Left lung (tissue), 10 donors: ENCODE results near the gene ULK4. TPM values are rescaled to one million over a fixed set of nuclear protein-coding genes. Genes with fewer than 3 reads are reported as not detected.
"Not testable (repeated sequence)": the region's sequence is repeated elsewhere in the genome, so short reads cannot be mapped to it uniquely, and the experiment has no call there.

Experiments used
- ATAC-seq: fragments of 200-7000 bp; cut with Tn5 transposase; one replicate; pipeline ENCODE4 v1.9.1; 2020; ENCODE audit warnings: moderate library complexity
- DNase-seq, 4 donors: peaks; one replicate each; pipeline ENCODE4 v3.0.0-alpha.2; 2013 to 2020
- H3K27ac ChIP-seq, 2 donors: fragments of 200-600 bp; sonication (generic) in 1 of 2; one replicate each; pipeline versions ENCODE4 v1.5.0 to v1.8.0; 2020 to 2021
- H3K27me3 ChIP-seq, 2 donors: fragments of 200-600 bp; sonication (generic) in 1 of 2; one replicate each; pipeline versions ENCODE4 v1.5.0 to v1.8.0; 2020 to 2021
- H3K36me3 ChIP-seq, 2 donors: fragments of 200-600 bp; sonication (generic) in 1 of 2; one replicate each; pipeline versions ENCODE4 v1.5.0 to v1.8.0; 2020 to 2021
- H3K4me1 ChIP-seq, 2 donors: fragments of 200-600 bp; one replicate each; pipeline ENCODE4 v1.8.0; 2021
- H3K4me3 ChIP-seq, 2 donors: fragments of 200-600 bp; sonication (generic) in 1 of 2; one replicate each; pipeline versions ENCODE4 v1.5.0 to v1.8.0; 2020 to 2021; ENCODE audit warnings: mild to moderate bottlenecking in 1 of 2
- H3K9me3 ChIP-seq, 2 donors: fragments of 200-600 bp; sonication (generic) in 1 of 2; one replicate each; pipeline versions ENCODE4 v1.5.0 to v1.8.0; 2020 to 2021
- CTCF ChIP-seq, 2 donors: fragments of 200-600 bp; sonication (generic) in 1 of 2; IDR thresholded peaks; one replicate each; pipeline versions ENCODE4 v1.5.0 to v1.8.0; 2021; ENCODE audit warnings: antibody characterized with exemption in 2 of 2
- intact Hi-C, 2 donors: fragments of 100-400 bp; cut with DNase I; formaldehyde crosslinking; loops; one replicate each; pipeline versions ENCODE4 v1.11.2 to v1.14.2; 2022
- polyA plus RNA-seq, 6 donors: library from polyadenylated mRNA; unstranded; fragments of 120-200 nt; gene quantifications; one replicate each; pipeline ENCODE4 v1.2.1, GENCODE V29; 2013; ENCODE audit not compliant: insufficient read length in 6 of 6
- total RNA-seq, 2 donors: library from RNA; stranded (reverse); fragmentation: NEBNext Ultra II Directional; extraction: Animal tissue kit (Norgen Biotek cat#: 25700); gene quantifications; one replicate each; pipeline ENCODE4 v1.2.1, GENCODE V29; 2021
- donor health status: DM: no; HTN: yes; CAD: no.
- donor health status: DM: no; HTN: no; CAD: no.

The ULK4 gene
- total and polyA plus RNA-seq, 8 donors = 3.9 to 12.1 (median 5.6) TPM

DNA sequence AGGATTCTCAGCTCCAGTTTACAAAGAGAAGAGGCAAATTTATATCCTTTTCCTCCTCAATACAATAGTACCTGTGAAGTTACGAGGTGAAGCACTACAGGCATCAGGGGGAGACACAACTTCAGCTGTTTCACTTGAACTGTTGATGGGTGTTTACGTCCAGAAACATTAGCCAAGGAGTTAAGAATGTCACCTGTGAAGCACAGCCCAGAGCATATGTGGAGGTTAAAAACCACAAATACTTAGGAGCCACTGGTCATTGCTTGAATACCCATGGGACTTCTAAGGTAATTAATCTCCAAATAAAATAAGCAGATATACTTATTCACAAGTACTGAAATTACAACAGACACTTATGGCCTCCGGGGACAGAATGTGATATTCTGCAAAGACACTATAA, 246.5 kb downstream of the ULK4 start:
- Histone ChIP-seq H3K36me3 (no peaks in the 10 kb centered on the region), H3K27ac (no peak overlapping the region), H3K4me1 (no peaks in the 10 kb centered on the region), H3K9me3 (no peaks in the 10 kb centered on the region), H3K27me3 (no peaks in the 10 kb centered on the region), H3K4me3 (no peak overlapping the region)
- DNase-seq = no peak
- no peak for ATAC-seq
- intact Hi-C loops = no loop called here
- no peak for TF ChIP-seq CTCF (IDR thresholded peaks at IDR 0.05)

DNA sequence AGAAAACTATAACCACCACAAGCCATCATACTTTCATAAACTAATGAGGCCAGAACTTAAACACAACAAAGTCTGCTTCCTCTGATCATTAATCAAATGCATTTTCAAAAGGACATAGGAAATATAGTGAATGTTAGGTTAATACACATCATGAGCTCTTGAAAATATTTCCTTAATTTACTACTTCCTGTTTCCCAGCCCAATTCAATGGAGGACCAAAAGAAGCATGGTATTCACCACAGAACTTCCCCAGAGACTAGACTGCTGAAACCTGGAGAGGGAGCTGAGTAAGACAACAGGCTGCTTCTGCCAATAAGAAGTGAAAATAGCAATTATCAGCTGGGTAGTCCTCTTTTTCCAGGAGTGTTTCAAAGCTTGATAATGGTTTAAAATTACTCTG, 250.3 kb downstream of the ULK4 start:
- no peaks in the 10 kb centered on the region for H3K27me3 ChIP-seq
- peak; percentile 39 for ATAC-seq
- no peak for TF ChIP-seq CTCF (IDR thresholded peaks at IDR 0.05)
- no peaks in the 10 kb centered on the region for H3K4me1 ChIP-seq
- intact Hi-C loops = no loop called here
- H3K36me3 ChIP-seq = no peaks in the 10 kb centered on the region
- no peaks in the 10 kb centered on the region for H3K9me3 ChIP-seq
- no peak overlapping the region for H3K4me3 ChIP-seq
- no peak for DNase-seq
- no peak overlapping the region for H3K27ac ChIP-seq

DNA sequence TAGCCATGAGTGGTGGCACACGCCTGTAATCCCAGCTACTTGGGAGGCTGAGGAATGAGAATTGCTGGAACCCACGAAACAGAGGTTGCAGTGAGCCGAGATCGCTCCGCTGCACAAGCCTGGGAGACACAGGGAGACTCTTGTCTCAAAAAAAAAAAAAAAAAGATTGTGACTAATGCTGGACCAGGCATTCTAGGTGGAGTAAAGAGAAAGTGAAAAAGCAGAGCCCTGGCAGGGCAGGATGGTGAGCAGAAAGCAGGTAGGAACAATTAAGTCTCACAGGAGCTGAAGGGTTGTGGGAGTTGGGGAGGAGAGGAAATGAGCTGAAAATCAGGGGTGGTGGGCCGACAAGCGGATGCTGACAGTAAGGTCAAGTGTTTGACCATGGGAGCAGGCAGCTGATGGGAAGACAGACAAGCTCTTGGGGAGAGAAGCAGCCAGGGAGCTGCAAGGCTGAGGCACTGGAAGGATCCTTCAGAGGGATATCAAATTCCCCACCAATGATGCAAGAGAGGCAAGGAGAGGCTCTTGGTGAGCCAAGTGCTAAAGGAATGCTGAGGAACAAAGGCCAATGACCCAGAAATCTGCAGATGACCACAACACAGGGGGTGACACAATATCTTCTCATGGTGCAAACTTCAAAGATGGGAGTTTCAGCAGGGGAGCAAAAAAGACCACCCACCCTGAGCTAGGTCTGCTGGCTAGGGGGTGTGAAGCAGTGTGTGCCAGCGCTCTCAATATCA, 251.1 kb downstream of the ULK4 start:
- DNase-seq = no peak
- H3K27me3 ChIP-seq = no peaks in the 10 kb centered on the region
- H3K36me3 ChIP-seq = no peaks in the 10 kb centered on the region
- no peak overlapping the region for H3K27ac ChIP-seq
- ATAC-seq = peak; percentile 75
- no peaks in the 10 kb centered on the region for H3K4me1 ChIP-seq
- H3K9me3 ChIP-seq = no peaks in the 10 kb centered on the region
- H3K4me3 ChIP-seq = no peak overlapping the region
- intact Hi-C loops = no loop called here
- no peak for TF ChIP-seq CTCF (IDR thresholded peaks at IDR 0.05)

DNA sequence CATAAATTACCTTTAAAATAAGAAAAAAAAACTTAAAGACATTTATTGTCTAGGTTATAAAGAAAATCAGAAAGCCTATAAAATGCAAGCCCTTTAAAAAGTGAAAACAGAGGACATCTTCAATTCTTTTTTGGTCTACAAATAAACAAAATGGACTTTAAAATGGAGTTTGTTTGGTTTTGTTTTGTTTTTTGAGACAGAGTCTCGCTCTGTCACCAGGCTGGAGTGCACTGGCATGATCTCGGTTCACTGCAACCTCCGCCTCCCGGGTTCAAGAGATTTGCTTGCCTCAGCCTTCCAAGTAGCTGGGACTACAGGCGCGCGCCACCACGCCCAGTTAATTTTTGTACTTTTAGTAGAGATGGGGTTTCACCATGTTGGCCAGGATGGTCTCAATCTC, 252.7 kb downstream of the ULK4 start:
- H3K36me3 ChIP-seq, ATAC-seq, H3K4me3 ChIP-seq, DNase-seq, H3K9me3 ChIP-seq, H3K4me1 ChIP-seq, H3K27me3 ChIP-seq, H3K27ac ChIP-seq, intact Hi-C loops: not testable (repeated sequence)

DNA sequence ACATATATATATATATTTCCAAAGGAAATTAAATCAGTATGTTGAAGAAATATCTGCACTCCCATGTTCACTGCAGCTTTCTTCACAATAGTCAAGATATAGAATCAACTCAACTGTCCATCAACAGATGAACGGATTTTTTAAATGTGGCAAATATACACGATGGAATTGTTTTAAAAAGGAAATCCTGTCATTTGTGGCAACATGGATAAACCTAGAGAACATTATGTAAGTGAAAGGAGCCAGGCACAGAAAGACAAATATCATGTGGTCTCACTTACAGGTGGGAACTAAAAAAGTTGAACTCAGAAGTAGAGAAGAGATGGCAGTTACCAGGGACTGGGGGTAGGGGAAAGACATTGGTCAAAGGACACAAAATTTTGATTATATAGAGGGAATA, 253.7 kb downstream of the ULK4 start:
- Histone ChIP-seq H3K4me1 (no peaks in the 10 kb centered on the region), H3K36me3 (no peaks in the 10 kb centered on the region), H3K27me3 (no peaks in the 10 kb centered on the region), H3K27ac (no peak overlapping the region), H3K9me3 (no peaks in the 10 kb centered on the region), H3K4me3 (no peak overlapping the region)
- DNase-seq = no peak
- intact Hi-C loops = no loop called here
- TF ChIP-seq CTCF (IDR thresholded peaks at IDR 0.05) = no peak
- ATAC-seq = no peak

DNA sequence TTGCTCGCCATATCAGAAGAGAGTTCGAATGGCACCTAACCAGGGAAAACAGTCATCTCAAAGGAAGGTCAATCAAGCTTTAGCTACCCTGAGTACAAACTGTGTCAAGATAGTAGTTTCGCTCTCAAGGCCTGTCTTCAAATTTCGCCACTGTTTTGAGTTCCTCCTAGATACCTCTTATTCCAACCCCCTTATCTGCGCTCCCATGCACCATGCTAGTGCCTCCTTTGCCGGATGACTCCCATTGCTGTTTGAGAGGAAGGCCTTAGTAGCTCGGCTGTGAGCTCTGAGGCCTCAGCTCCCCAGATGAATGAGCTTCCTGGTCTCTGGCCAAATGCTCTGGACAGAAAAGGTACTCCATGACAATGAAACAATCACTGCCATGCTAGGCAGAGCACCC, 256.0 kb downstream of the ULK4 start:
- intact Hi-C loops = no loop called here
- ATAC-seq = no peak

More for the DNA sequence above, 256.0 kb downstream of the ULK4 start:
- no peak for TF ChIP-seq CTCF (IDR thresholded peaks at IDR 0.05)
- Histone ChIP-seq H3K4me3 (no peak overlapping the region), H3K9me3 (no peaks in the 10 kb centered on the region), H3K36me3 (no peaks in the 10 kb centered on the region), H3K27me3 (no peaks in the 10 kb centered on the region), H3K27ac (no peak overlapping the region), H3K4me1 (no peaks in the 10 kb centered on the region)
- no peak for DNase-seq
